Thyroid gland (tissue), 4 donors: Measurements from ENCODE around the gene NHERF2.

Experiments used
- CTCF ChIP-seq, 6 experiments: fragments of 200-600 bp in 3 of 6; fragments of 450-650 bp in 3 of 6; sonication (generic) in 3 of 6; IDR thresholded peaks; one replicate each; pipeline ENCODE4 v1.5.1; 2016 to 2019; ENCODE audit warnings: antibody characterized with exemption in 6 of 6, mild to moderate bottlenecking in 2 of 6, inconsistent platforms in 1 of 6, moderate library complexity in 1 of 6
- POLR2A ChIP-seq, 2 donors: fragments of 450-650 bp; IDR thresholded peaks; one replicate each; pipeline ENCODE4 v1.6.1; 2017; ENCODE audit warnings: antibody characterized with exemption in 2 of 2, mild to moderate bottlenecking in 2 of 2, moderate library complexity in 1 of 2

GRCh38 chr16:1993731-1994131, 33.0 kb upstream of the NHERF2 start:
- no peak for TF ChIP-seq CTCF (IDR thresholded peaks at IDR 0.05)
- TF ChIP-seq POLR2A (IDR thresholded peaks at IDR 0.05) = no peak
